Measurements from ENCODE around the gene DCAF7.

DNA sequence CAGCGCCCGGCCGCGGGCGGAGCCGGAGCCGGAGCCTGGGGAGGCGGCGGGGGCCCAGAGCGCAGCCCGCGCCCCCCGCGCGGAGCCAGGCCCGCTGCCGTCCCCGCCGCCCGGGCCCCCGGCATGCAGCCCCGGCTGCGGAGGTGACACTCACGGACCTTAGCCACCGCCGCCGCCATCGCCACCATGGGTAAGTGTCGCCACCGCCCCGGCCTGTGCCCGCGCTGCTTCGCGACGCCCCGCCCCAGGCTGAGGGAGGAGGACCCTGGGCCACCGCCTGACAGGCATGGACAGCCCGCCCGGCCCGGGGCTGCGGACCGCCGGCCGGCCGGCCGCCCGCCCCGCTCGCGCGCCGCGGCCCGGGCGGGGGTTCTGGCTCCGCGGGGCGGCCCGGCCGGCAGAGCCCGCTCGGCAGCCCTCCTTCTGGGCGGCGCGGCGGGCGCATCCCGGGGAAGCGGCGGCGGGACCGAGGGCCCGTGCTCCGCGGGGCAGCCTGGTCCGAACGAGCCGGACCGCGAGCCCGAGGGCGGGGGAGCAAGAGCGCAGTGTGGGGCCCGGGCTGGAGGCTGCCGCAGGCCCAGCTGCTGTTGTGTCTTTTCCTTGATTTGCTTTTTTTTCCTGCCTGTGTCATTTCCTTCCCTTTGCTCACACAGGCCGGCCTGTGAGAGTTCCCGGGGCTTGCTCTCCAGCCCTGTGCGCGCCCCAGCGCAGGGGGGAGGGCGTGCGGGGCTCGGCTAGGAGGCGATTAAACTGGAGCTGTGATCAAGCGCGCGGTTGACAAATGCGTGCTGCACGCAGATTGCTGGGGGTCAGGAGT, 72.5 kb downstream of the DCAF7 start:
- TF ChIP-seq CTBP1 (IDR thresholded peaks at IDR 0.05; ENCODE audit: borderline replicate concordance) (no peak), HDGF (IDR thresholded peaks at IDR 0.05; ENCODE audit: borderline replicate concordance) (no peak), BHLHE40 (IDR thresholded peaks at IDR 0.05; ENCODE audit: borderline replicate concordance) (no peak), ELF4 (IDR thresholded peaks at IDR 0.05) (no peak), SP1 (IDR thresholded peaks at IDR 0.05) (no peak)
